D721Med (cell line): ENCODE data around the gene AGTPBP1.
"Not testable (repeated sequence)": the region's sequence is repeated elsewhere in the genome, so short reads cannot be mapped to it uniquely, and the experiment has no call there.

ENCODE experiments used
- DNase-seq: peaks from one replicate; pipeline ENCODE4 v3.0.0; 2011; ENCODE audit warnings: low spot score; ENCODE audit not compliant: insufficient read length
- FAIRE-seq: peaks from 2 replicates; lab custom pipeline; 2011; peaks lifted over from hg19 to GRCh38; lab: Jason Lieb, UNC
- TF ChIP-seq, protein P1 (sequence below): IDR thresholded peaks from 2 replicates; pipeline ENCODE4 v1.5.1; 2012; ENCODE audit warnings: mild to moderate bottlenecking, control low read depth; ENCODE audit not compliant: insufficient read depth; ENCODE audit errors: missing control alignments

The AGTPBP1 gene

DNA sequence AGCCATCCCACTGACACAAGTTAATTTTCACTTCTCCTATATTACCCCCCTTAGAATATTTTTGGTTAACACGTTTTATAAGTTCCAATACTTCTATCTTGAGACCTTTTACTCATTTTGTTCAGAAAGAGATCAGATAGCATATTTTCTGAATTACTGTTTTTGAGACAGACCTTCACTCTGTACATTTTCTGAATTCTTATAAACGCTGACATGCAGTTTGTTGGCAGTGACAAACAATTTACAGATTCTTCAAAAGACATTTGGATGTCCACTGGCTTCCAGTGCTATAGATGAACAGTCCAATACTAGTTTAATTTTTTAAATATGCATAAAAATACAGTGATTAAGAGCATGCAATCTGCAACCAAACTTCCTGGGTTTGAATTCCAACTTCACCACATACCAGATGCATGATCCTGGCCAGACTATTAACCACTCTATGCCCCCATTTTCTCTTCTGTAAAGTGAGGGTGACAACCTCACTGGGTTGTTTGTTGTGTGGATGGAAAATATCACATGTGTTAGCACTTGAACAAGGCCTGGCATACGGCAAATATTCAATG, 142.1 kb downstream of the AGTPBP1 start:
- no peak for DNase-seq
- TF ChIP-seq, protein P1, sequence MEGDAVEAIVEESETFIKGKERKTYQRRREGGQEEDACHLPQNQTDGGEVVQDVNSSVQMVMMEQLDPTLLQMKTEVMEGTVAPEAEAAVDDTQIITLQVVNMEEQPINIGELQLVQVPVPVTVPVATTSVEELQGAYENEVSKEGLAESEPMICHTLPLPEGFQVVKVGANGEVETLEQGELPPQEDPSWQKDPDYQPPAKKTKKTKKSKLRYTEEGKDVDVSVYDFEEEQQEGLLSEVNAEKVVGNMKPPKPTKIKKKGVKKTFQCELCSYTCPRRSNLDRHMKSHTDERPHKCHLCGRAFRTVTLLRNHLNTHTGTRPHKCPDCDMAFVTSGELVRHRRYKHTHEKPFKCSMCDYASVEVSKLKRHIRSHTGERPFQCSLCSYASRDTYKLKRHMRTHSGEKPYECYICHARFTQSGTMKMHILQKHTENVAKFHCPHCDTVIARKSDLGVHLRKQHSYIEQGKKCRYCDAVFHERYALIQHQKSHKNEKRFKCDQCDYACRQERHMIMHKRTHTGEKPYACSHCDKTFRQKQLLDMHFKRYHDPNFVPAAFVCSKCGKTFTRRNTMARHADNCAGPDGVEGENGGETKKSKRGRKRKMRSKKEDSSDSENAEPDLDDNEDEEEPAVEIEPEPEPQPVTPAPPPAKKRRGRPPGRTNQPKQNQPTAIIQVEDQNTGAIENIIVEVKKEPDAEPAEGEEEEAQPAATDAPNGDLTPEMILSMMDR = no peak
- FAIRE-seq = no peak

DNA sequence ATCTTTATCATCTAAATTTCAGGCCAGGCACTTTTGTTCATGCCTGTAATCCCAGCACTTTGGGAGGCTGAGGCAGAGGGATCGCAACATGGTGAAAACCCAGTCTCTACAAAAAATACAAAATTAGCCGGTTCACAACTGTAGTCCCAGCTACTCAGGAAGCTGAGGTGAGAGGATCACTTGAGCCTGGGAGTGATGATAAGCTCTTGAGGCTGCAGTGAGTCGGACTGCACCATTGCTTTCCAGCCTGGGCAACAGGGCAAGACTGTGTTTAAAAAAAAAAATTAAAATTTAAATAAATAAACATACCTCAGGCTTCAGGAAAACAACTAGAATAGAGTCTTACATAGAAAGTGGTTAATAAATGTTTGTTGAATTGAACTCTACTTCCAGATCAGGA, 147.4 kb downstream of the AGTPBP1 start:
- DNase-seq = no peak
- TF ChIP-seq, protein P1 = no peak
- no peak for FAIRE-seq

DNA sequence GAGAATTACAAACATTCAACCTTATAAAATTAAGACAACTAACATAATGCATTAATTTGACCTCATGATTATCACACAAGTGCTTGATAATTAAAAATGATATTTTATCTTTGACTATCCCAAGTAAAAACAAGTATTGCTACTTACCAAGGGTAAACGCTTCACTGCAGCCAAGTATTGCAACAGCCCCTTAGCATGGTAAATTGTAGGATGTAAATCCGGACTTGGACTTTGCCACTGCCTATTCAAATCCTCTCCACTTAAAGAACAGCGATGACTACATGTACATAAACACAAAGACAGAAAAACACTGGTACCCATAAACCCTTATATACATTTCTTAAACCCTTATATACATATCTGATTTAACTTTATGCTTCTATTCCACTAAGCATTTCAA, 155.1 kb downstream of the AGTPBP1 start:
- TF ChIP-seq, protein P1 = no peak
- no peak for FAIRE-seq
- DNase-seq = no peak

DNA sequence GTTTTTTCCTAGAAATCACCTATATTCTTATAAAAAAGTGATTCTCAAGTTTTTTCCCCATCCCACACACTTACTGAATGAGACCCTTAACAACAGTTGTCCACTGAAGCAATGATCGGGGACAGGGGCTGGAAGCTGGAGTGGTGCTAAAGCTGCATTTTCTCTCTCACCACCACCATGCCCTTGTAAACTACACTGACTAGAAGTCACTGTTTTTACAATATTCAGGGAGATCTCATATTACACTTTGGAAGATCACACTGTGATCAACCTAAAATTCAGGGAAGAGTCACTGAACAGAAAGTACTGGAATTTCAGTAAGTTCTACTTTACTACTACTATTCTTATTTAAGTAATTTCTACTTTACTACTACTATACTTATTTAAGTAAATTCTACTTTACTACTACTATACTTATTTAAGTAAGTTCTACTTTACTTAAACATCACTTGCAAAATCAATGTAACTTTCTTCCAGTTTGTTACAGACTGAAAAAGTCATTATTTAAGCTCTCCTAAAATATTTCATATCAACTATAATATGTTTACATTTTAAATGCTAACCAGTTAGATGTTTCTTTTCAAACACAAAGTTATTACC, 164.3 kb downstream of the AGTPBP1 start:
- TF ChIP-seq, protein P1 = no peak
- no peak for FAIRE-seq
- DNase-seq = no peak

DNA sequence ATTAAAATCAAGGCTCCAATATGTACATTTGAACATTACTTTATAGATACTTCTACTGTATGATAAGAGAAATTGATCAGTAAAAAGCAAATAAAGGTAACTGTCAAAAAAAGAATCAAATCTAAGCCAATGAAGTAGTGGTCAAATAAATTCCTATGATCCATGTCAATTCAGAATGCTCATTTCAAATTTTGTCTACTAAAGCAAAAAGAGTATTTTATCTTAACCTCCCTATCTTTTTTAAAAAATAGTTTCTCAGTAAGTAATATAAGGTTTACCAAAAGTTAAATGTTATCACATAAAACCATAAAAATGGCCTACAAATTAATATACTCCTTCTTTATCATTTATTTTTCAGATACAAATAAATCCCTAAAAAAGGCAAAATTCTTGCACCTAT, 165.9 kb downstream of the AGTPBP1 start:
- FAIRE-seq = no peak
- TF ChIP-seq, protein P1 = no peak
- DNase-seq = no peak

DNA sequence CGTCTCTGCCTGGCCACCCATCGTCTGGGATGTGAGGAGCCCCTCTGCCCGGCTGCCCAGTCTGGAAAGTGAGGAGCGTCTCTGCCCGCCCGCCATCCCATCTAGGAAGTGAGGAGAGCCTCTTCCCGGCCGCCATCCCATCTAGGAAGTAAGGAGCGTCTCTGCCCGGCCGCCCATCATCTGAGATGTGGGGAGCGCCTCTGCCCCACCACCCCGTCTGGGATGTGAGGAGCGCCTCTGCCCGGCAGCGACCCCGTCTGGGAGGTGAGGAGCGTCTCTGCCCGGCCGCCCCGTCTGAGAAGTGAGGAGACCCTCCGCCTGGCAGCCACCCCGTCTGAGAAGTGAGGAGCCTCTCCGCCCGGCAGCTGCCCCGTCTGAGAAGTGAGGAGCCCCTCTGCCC, 168.2 kb downstream of the AGTPBP1 start:
- not testable (repeated sequence) for FAIRE-seq

DNA sequence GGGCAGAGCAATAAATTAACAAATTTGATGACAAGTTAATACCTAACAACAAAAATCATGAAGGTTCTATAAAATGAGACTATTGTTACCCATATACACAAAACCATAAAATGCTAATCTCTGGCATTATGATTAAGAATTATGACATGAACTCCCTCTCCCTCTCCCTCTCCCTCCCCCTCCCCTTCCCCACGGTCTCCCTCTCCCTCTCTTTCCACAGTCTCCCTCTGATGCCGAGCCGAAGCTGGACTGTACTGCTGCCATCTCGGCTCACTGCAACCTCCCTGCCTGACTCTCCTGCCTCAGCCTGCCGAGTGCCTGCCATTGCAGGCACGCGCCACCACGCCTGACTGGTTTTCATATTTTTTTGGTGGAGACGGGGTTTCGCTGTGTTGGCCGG, 168.8 kb downstream of the AGTPBP1 start:
- FAIRE-seq, DNase-seq: not testable (repeated sequence)

More for the DNA sequence above, 168.2 kb downstream of the AGTPBP1 start:
- not testable (repeated sequence) for DNase-seq

DNA sequence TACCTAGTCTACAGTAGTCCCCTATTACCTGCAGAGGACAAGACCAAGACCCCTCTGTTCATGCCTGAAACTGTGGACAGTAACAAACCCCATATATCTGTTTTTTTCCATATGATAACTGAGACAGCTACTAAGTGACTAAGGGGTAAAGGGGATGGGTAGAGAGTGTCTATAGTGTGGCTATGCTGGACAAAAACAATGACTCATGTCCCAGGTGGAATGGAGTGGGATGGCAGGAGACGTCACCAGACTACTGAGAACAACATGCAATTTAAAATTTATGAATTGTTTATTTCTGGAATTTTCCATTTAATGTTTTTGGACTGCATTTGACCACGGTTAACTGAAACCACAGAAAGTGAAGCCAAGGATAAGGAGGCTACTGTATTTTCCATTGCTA, 171.8 kb downstream of the AGTPBP1 start:
- FAIRE-seq (no peak), DNase-seq (no peak)
- TF ChIP-seq, protein P1 = no peak
